ENCODE data around the gene MAP2K7. TPM values are rescaled to one million over a fixed set of nuclear protein-coding genes. Genes with fewer than 3 reads are reported as not detected.

The MAP2K7 gene
- total and polyA plus RNA-seq, 7 donors: 12.5 to 27.8 (median 16.5) TPM

DNA sequence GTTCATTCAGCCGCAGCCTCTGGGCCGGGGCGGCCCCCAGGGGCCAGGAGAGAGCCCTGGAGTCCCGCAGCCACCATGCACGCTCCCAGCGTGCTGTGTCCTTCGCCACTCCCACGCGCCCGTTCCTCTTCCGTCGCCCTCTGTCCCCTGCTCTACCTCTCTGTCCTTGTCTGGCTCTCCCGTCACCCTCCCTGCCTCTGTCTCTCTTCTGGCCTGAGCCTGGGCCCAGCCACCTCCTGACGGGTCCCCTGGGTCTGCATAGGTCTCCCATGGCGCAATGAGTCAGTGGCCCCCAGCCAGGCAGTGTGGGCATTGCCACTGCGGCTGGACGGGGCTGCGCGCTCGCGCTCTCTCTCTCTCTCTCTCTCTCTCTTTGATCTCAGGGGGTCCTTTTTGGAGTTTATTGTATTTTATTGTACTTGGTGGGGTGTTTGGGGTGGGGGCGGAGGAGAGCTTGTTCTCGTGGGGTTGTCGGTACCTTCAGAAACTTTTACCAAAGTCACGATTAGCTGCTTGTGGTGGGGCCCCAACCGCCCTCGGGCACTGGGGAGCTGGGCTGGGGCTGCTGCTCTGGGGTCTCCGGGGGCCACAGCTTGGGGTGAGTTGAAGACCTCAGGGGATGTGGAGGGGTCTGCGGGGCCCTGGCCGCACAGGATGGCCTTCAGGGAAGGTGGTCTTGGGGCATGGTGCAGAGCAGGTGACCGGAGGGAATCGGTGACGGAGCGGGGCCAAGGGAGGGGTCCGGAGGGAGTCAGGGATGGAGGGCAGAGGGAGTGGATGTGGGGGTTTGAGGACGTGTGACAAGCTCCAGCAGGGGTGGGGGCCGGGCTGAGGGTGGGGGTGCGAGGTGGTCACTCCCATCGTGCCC lies 9.3 kb downstream of the MAP2K7 start:
- Histone ChIP-seq H3K9me3 (no peaks in the 10 kb centered on the region), H3K4me1 (peaks cover 0 to 25% (median 23%) of the 10 kb centered on the region in 4 donors), H3K27ac (no peak overlapping the region), H3K27me3 (peaks cover 27 to 39% (median 35%) of the 10 kb centered on the region in 3 donors), H3K36me3 (peaks cover 35 to 52% (median 38%) of the 10 kb centered on the region in 4 donors), H3K4me3 (no peak overlapping the region)
- no peak for TF ChIP-seq EP300 (IDR thresholded peaks at IDR 0.05)
- TF ChIP-seq, protein P1, sequence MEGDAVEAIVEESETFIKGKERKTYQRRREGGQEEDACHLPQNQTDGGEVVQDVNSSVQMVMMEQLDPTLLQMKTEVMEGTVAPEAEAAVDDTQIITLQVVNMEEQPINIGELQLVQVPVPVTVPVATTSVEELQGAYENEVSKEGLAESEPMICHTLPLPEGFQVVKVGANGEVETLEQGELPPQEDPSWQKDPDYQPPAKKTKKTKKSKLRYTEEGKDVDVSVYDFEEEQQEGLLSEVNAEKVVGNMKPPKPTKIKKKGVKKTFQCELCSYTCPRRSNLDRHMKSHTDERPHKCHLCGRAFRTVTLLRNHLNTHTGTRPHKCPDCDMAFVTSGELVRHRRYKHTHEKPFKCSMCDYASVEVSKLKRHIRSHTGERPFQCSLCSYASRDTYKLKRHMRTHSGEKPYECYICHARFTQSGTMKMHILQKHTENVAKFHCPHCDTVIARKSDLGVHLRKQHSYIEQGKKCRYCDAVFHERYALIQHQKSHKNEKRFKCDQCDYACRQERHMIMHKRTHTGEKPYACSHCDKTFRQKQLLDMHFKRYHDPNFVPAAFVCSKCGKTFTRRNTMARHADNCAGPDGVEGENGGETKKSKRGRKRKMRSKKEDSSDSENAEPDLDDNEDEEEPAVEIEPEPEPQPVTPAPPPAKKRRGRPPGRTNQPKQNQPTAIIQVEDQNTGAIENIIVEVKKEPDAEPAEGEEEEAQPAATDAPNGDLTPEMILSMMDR (IDR thresholded peaks at IDR 0.05): no peak
- TF ChIP-seq POLR2AphosphoS5 (IDR thresholded peaks at IDR 0.05): no peak
- TF ChIP-seq POLR2A (IDR thresholded peaks at IDR 0.05): no peak
- DNase-seq: no peak
- WGBS, 2 donors: 94 to 96% methylated on average over 39 of the region's 39 CpGs
- intact Hi-C loops (cut with DNase I): no loop called here

DNA sequence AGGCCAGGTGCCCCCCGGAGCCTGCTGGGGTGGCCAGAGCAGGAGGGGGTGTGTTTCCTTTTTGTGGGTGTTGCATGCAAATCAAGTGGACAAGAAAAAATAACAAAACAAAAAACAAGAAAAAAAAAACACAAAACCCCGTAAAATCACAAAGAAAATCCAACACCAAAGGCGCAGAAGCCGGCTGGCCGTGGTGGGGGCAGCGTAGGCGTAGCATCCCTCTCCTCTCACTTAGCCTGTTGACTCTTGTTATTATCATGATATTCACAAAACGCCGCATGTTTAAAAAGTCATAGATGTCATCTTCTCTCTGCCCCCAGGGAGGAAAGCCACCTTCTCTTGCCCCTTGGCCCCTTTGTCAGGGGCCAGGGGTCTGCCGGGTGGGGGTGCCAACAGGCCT lies 10.0 kb downstream of the MAP2K7 start:
- Histone ChIP-seq H3K27me3 (peaks cover 33 to 46% (median 42%) of the 10 kb centered on the region in 3 donors), H3K27ac (no peak overlapping the region), H3K9me3 (no peaks in the 10 kb centered on the region), H3K4me3 (no peak overlapping the region), H3K36me3 (peaks cover 35 to 49% (median 38%) of the 10 kb centered on the region in 4 donors), H3K4me1 (peaks cover 0 to 29% (median 28%) of the 10 kb centered on the region in 4 donors)
- TF ChIP-seq EP300 (IDR thresholded peaks at IDR 0.05): no peak
- TF ChIP-seq, protein P1 (IDR thresholded peaks at IDR 0.05): no peak
- TF ChIP-seq POLR2AphosphoS5 (IDR thresholded peaks at IDR 0.05): no peak
- no peak for TF ChIP-seq POLR2A (IDR thresholded peaks at IDR 0.05)
- intact Hi-C loops (cut with DNase I): no loop called here
- WGBS, 2 donors: 80 to 89% methylated on average over 10 of the region's 10 CpGs
- DNase-seq: no peak

DNA sequence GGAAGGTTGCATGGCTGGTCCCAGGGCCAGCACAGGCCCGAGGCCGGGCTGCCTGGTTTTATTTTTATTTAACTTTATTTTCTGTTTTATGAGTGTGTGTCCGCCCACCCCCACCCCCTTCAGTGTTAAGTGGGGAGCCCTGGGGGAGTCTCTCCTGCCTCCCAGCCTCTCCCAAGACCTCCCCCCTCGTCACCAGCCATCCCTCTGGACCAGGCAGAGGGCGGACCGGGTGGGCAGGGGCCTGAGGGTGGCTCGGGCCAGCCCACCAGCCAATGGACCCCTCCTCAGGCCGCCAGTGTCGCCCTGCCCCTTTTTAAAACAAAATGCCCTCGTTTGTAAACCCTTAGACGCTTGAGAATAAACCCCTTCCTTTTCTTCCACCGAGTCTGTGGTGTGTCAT lies 10.4 kb downstream of the MAP2K7 start:
- intact Hi-C loops (cut with DNase I): no loop called here
- H3K9me3 ChIP-seq: no peaks in the 10 kb centered on the region
- peaks cover 38 to 50% (median 47%) of the 10 kb centered on the region in 3 donors for H3K27me3 ChIP-seq
- peaks cover 35 to 45% (median 37%) of the 10 kb centered on the region in 4 donors for H3K36me3 ChIP-seq
- no peak overlapping the region for H3K27ac ChIP-seq
- 43 to 72% methylated on average over 12 of the region's 12 CpGs for WGBS, 2 donors
- no peak overlapping the region for H3K4me3 ChIP-seq
- peaks cover 0 to 34% (median 32%) of the 10 kb centered on the region in 4 donors for H3K4me1 ChIP-seq
- DNase-seq: no peak
- TF ChIP-seq EP300 (IDR thresholded peaks at IDR 0.05): no peak
- no peak for TF ChIP-seq POLR2AphosphoS5 (IDR thresholded peaks at IDR 0.05)
- TF ChIP-seq, protein P1 (IDR thresholded peaks at IDR 0.05): no peak
- no peak for TF ChIP-seq POLR2A (IDR thresholded peaks at IDR 0.05)

DNA sequence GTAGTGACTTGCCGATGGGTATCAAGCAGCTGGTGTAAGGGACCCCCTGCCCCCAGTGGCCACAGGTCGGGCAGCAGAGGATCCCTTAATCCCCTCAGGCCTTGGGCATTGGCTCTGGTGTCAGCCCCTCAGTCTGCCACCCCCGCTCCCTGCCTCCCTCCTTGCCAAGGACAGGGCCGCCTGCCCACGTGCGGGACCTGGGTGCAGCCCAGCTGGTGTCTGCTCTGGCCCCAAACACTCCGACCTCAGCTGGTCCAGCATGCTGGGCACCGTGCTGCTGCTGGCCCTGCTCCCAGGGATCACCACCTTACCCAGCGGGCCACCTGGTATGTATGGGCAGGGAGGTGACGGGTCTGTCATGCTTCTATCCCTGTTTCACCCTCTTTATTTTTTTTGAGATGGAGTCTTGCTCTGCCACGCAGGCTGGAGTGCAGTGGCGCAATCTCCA lies 10.9 kb downstream of the MAP2K7 start, which contains the start of gene TGFBR3L:
TGFBR3L (plus strand) TSS at position 233 of the 448 bp plus-strand sequence.
- no peak for TF ChIP-seq EP300 (IDR thresholded peaks at IDR 0.05)
- peak in 1 of 4 donors; percentile 38 for TF ChIP-seq POLR2AphosphoS5 (IDR thresholded peaks at IDR 0.05)
- Histone ChIP-seq H3K36me3 (peaks cover 34 to 40% (median 34%) of the 10 kb centered on the region in 4 donors), H3K9me3 (no peaks in the 10 kb centered on the region), H3K4me3 (no peak within 1 kb of the TSS), H3K27me3 (peaks cover 38 to 52% (median 52%) of the 10 kb centered on the region in 3 donors), H3K27ac (no peak within 1 kb of the TSS), H3K4me1 (peaks cover 0 to 39% (median 36%) of the 10 kb centered on the region in 4 donors)
- DNase-seq: no peak
- whole genome bisulfite sequencing, 2 donors: 40 to 73% methylated on average over 12 of the region's 12 CpGs
- intact Hi-C loops (cut with DNase I): no loop called here
